Keratinocyte (primary cell): ENCODE results near the gene FREM1. TPM values are rescaled to one million over a fixed set of nuclear protein-coding genes. Genes with fewer than 3 reads are reported as not detected.

Experiments
- DNase-seq: peaks from one replicate; pipeline ENCODE4 v3.0.0-alpha.2; 2011; ENCODE audit warnings: low read depth, missing footprints, low spot score
- FAIRE-seq: peaks from 2 replicates; lab custom pipeline; 2011; peaks lifted over from hg19 to GRCh38; lab: Jason Lieb, UNC
- H2AFZ ChIP-seq: 2 replicates; pipeline ENCODE4 v1.6.0; 2012; ENCODE audit warnings: low read length, control low read depth, inconsistent platforms; ENCODE audit not compliant: control insufficient read depth
- H3K27ac ChIP-seq: 2 replicates; pipeline ENCODE4 v1.5.1; 2011; ENCODE audit warnings: low read length; ENCODE audit not compliant: control insufficient read depth, insufficient read depth
- H3K27me3 ChIP-seq: 3 replicates; pipeline ENCODE4 v1.6.0; 2011; ENCODE audit warnings: low read length; ENCODE audit not compliant: control insufficient read depth, insufficient read depth; ENCODE audit errors: extremely low read depth
- H3K36me3 ChIP-seq, 2 experiments: 2 replicates in 1 of 2; 3 replicates in 1 of 2; pipeline ENCODE4 v1.5.1; 2011; ENCODE audit warnings: low read length in 2 of 2, mild to moderate bottlenecking in 1 of 2; ENCODE audit not compliant: control insufficient read depth in 2 of 2, insufficient read depth in 2 of 2; ENCODE audit errors: extremely low read depth in 1 of 2
- H3K4me1 ChIP-seq: 3 replicates; pipeline ENCODE4 v1.5.1; 2011; ENCODE audit warnings: low read length; ENCODE audit not compliant: control insufficient read depth, insufficient read depth; ENCODE audit errors: extremely low read depth
- H3K4me2 ChIP-seq: 3 replicates; pipeline ENCODE4 v1.6.0; 2011; ENCODE audit warnings: low read depth, low read length; ENCODE audit not compliant: control insufficient read depth, insufficient read depth; ENCODE audit errors: extremely low read depth
- H3K4me3 ChIP-seq, 3 experiments: fragments of 200-600 bp in 1 of 3; sonication (generic) in 1 of 3; 2 replicates in 2 of 3; 3 replicates in 1 of 3; pipeline ENCODE4 v1.5.1; 2011 to 2016; ENCODE audit warnings: low read length in 3 of 3, mild to moderate bottlenecking in 3 of 3, control low read depth in 2 of 3, inconsistent platforms in 1 of 3, low read depth in 1 of 3, mixed read lengths in 1 of 3, mixed run types in 1 of 3, moderate library complexity in 1 of 3; ENCODE audit not compliant: control insufficient read depth in 2 of 3, insufficient read depth in 2 of 3; ENCODE audit errors: extremely low read depth in 1 of 3
- H3K79me2 ChIP-seq: 2 replicates; pipeline ENCODE4 v1.6.0; 2012; ENCODE audit warnings: low read length; ENCODE audit not compliant: control insufficient read depth, insufficient read depth
- H3K9ac ChIP-seq: 3 replicates; pipeline ENCODE4 v1.6.0; 2011; ENCODE audit warnings: low read length; ENCODE audit not compliant: control insufficient read depth, insufficient read depth; ENCODE audit errors: extremely low read depth
- H3K9me1 ChIP-seq: 3 replicates; pipeline ENCODE4 v1.6.0; 2011; ENCODE audit warnings: low read length; ENCODE audit not compliant: control insufficient read depth, insufficient read depth; ENCODE audit errors: extremely low read depth
- H3K9me3 ChIP-seq: 2 replicates; pipeline ENCODE4 v1.5.1; 2012; ENCODE audit warnings: low read depth, low read length; ENCODE audit not compliant: control insufficient read depth
- H4K20me1 ChIP-seq: 3 replicates; pipeline ENCODE4 v1.6.0; 2011; ENCODE audit warnings: low read length; ENCODE audit not compliant: control insufficient read depth, insufficient read depth; ENCODE audit errors: extremely low read depth
- CTCF ChIP-seq, 3 experiments: IDR thresholded peaks in 1 of 3; conservative IDR thresholded peaks in 1 of 3; optimal IDR thresholded peaks in 1 of 3; 2 replicates in 2 of 3; 3 replicates in 1 of 3; pipeline versions ENCODE3 to v1.5.1; 2011; ENCODE audit warnings: low read length in 3 of 3, mild to moderate bottlenecking in 3 of 3, moderate library complexity in 2 of 3, control low read depth in 1 of 3, inconsistent platforms in 1 of 3; ENCODE audit not compliant: insufficient read depth in 2 of 3; ENCODE audit errors: extremely low read depth in 1 of 3
- EZH2 ChIP-seq: IDR thresholded peaks from one replicate; pipeline ENCODE4 v1.6.1; 2012; ENCODE audit warnings: inconsistent platforms, mild to moderate bottlenecking, low read length, moderate library complexity
- dilution Hi-C: fragments of 300-500 bp; cut with MboI; formaldehyde crosslinking; loops from one replicate; pipeline ENCODE4 v1.7.0; 2020; ENCODE audit warnings: low sequenced_read_pairs; ENCODE audit not compliant: extremely low pct_ligation_motif_present
- polyA plus RNA-seq, 5 experiments: library from polyadenylated mRNA; depleted of rRNA in 3 of 5; stranded (reverse) in 3 of 5; stranded (forward) in 1 of 5; unstranded in 1 of 5; fragments of >200 nt; gene quantifications; 1 replicate in 1 of 5; 2 replicates in 3 of 5; 3 replicates in 1 of 5; pipeline versions ENCODE4 v1.2.1 to v1.2.3, GENCODE V29; 2011 to 2012; ENCODE audit warnings: missing spikeins in 2 of 5, low read depth in 1 of 5, low replicate concordance in 1 of 5

FREM1 gene
- polyA plus RNA-seq, 1 donor (not counting 4 experiments of a cell fraction or from before 2014, with no cell fraction given), result under 0.01 TPM

- no peak for FAIRE-seq
- Histone ChIP-seq H2AFZ (no peak overlapping the region), H3K4me2 (no peak overlapping the region), H4K20me1 (no peaks in the 10 kb centered on the region), H3K9ac (no peak overlapping the region), H3K27ac (no peak overlapping the region), H3K27me3 (no peaks in the 10 kb centered on the region), H3K36me3 (no peaks in the 10 kb centered on the region), H3K4me3 (no peak overlapping the region), H3K79me2 (no peaks in the 10 kb centered on the region), H3K9me1 (no peaks in the 10 kb centered on the region), H3K4me1 (peaks cover 3% of the 10 kb centered on the region), H3K9me3 (no peaks in the 10 kb centered on the region)
- dilution Hi-C loops, result no loop called here
- TF ChIP-seq EZH2 (no peak), CTCF (optimal IDR thresholded peaks at IDR 0.05 in 1 of 3, IDR thresholded peaks at IDR 0.05 in 1 of 3, conservative IDR thresholded peaks at IDR 0.05 in 1 of 3; ENCODE audit: extremely low read depth in 1 of 3, insufficient read depth in 2 of 3, low read length in 3 of 3) (no peak)
- DNase-seq, result no peak
These were observed 11.0 kb downstream of the FREM1 start for GRCh38 chr9:14899042-14899814.

- dilution Hi-C loops, result no loop called here
- H3K79me2 ChIP-seq, result no peaks in the 10 kb centered on the region
- H3K4me3 ChIP-seq, result no peak overlapping the region
- FAIRE-seq, result peak; percentile 26
- H3K4me2 ChIP-seq, result no peak overlapping the region
- H3K9me3 ChIP-seq, result no peaks in the 10 kb centered on the region
- no peaks in the 10 kb centered on the region for H3K9me1 ChIP-seq
- H3K36me3 ChIP-seq, result no peaks in the 10 kb centered on the region
- H3K4me1 ChIP-seq, result peaks cover 3% of the 10 kb centered on the region
- H4K20me1 ChIP-seq, result no peaks in the 10 kb centered on the region
- no peak for DNase-seq
- H3K9ac ChIP-seq, result no peak overlapping the region
- H3K27ac ChIP-seq, result no peak overlapping the region
- no peak overlapping the region for H2AFZ ChIP-seq
- no peaks in the 10 kb centered on the region for H3K27me3 ChIP-seq
- TF ChIP-seq EZH2 (no peak), CTCF (optimal IDR thresholded peaks at IDR 0.05 in 1 of 3, IDR thresholded peaks at IDR 0.05 in 1 of 3, conservative IDR thresholded peaks at IDR 0.05 in 1 of 3; ENCODE audit: extremely low read depth in 1 of 3, insufficient read depth in 2 of 3, low read length in 3 of 3) (no peak)
These were observed 14.4 kb downstream of the FREM1 start for GRCh38 chr9:14895806-14896205.
